GM21825 (cell line): ENCODE measurements around the gene MAP3K20.

Source experiments
- ATAC-seq: cut with Tn5 transposase; IDR thresholded peaks from one replicate; pipeline ENCODE4 v1.9.1; 2021; ENCODE audit warnings: mild to moderate bottlenecking, moderate library complexity; ENCODE audit not compliant: unreplicated experiment

The MAP3K20 gene

GRCh38 chr2:173049831-173050230 lies 25.8 kb upstream of the MAP3K20 start:
- no peak for ATAC-seq

GRCh38 chr2:173050684-173051083 lies 25.0 kb upstream of the MAP3K20 start:
- ATAC-seq: no peak

- no peak for ATAC-seq
Measured at GRCh38 chr2:173051463-173052215, 24.0 kb upstream of the MAP3K20 start.

- no peak for ATAC-seq
Measured at GRCh38 chr2:173053043-173053699, 22.5 kb upstream of the MAP3K20 start.

- no peak for ATAC-seq
Measured at GRCh38 chr2:173054466-173054865, 21.2 kb upstream of the MAP3K20 start.

GRCh38 chr2:173056705-173057364 lies 18.8 kb upstream of the MAP3K20 start:
- no peak for ATAC-seq

- ATAC-seq: no peak
Measured at GRCh38 chr2:173058097-173058496, 17.5 kb upstream of the MAP3K20 start.

GRCh38 chr2:173058673-173059072 lies 17.0 kb upstream of the MAP3K20 start:
- ATAC-seq: no peak

GRCh38 chr2:173059292-173059691 lies 16.4 kb upstream of the MAP3K20 start:
- ATAC-seq: no peak

GRCh38 chr2:173059971-173060461 lies 15.6 kb upstream of the MAP3K20 start:
- no peak for ATAC-seq

- ATAC-seq: no peak
Measured at GRCh38 chr2:173062801-173063200, 12.8 kb upstream of the MAP3K20 start.

- ATAC-seq: no peak
Measured at GRCh38 chr2:173064151-173064805, 11.4 kb upstream of the MAP3K20 start.

GRCh38 chr2:173066887-173067676 lies 8.6 kb upstream of the MAP3K20 start:
- no peak for ATAC-seq

GRCh38 chr2:173075056-173075780 lies 428 bp upstream of the MAP3K20 start:
- ATAC-seq: no peak

- ATAC-seq: peak; percentile 27
Measured at GRCh38 chr2:173076581-173077345, 1.1 kb downstream of the MAP3K20 start.

- no peak for ATAC-seq
Measured at GRCh38 chr2:173077506-173078177, 2.0 kb downstream of the MAP3K20 start.

GRCh38 chr2:173079141-173079540 lies 3.5 kb downstream of the MAP3K20 start:
- no peak for ATAC-seq
